KG1 (cell line): ENCODE results near the gene SIX3.

ENCODE experiments used
- DNase-seq: peaks from one replicate; lab custom pipeline; 2025; lab: John Stamatoyannopoulos, UW

SIX3 gene

DNA sequence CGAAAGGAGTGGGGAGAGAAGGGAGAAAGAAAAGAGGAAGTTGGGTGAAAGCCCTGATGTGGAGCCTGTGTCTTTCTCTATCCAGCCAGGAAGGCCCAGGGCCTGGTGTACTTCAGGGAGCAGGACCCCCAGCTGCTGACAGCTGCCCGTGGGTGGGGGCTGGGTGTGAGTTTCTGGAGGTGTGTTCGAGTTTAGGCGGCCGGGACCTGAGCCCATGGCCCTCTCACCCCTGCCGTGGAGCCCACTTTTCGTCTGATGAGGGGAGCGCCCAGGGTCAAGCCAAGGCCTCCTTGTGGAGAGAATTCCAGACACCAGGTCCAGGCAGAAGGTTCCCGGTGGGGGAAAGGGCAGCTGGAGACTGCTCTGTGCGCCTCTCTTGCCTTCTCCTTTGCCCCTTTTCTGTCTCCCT, 2.2 kb downstream of the SIX3 start:
- DNase-seq, result no peak

DNA sequence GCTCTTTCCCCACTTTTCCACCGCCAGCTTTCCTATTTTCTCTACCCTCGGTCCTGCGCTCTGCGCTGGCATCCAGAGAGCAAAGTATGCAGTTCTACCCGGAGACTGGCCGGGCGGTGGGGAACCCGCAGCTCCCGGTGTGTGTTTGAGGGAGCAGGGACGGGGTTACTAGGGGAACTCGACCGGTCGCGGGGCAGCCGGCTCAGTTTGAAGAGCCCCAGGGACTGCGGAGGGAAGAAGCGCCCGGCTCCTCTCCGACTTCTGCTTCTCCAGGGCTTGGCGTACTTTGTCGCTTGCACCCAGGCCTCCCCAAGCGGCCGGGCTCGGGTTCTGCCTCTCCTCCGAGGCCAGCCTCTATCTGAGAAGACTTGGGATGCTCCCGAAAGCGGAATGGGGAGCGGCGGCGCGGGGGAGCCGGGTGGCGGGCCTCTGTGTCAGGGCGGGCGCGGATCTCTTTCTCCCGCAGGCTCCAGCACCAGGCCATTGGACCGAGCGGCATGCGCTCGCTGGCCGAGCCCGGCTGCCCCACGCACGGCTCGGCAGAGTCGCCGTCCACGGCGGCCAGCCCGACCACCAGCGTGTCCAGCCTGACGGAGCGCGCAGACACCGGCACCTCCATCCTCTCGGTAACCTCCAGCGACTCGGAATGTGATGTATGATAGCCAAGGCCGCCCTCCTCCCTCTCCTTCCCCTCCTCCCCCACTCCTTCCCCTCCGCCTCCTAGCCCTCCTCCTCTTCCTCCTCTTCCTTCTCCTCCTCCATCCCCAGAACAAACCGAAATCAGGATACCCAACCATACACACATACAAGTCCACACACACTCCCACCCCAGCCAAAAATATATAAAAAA, 2.8 kb downstream of the SIX3 start:
- DNase-seq, result no peak

DNA sequence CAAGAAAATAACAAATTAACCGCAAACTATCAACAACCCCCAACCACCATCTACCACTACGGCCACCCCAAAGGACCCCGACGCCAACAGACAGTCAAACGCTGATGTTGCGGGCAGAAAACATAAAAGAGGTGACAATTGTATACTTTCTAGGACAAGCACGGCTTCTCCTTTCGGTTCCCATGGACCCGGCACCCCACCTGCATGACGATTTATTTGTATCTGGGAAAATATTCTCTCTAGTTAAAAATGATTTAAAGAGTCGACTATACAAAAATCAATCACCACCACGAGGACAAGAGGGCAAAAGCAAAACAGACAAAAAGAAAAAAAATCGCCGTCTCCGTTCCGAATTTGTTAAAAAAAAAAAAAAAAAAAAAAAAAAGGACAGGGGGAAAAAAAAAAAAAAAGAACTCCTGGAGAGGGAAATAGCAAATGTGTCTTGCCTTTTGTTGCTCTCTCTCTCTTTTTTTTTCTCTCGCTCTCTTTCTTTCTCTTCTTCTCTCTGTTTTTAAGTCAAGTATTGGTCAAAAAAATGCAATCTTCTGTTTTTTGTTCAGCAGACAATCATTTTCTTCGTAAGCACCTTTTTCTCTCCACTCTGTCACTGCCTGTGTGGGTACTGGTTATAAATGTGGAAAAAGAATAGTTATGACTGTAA, 3.6 kb downstream of the SIX3 start:
- DNase-seq, result no peak

DNA sequence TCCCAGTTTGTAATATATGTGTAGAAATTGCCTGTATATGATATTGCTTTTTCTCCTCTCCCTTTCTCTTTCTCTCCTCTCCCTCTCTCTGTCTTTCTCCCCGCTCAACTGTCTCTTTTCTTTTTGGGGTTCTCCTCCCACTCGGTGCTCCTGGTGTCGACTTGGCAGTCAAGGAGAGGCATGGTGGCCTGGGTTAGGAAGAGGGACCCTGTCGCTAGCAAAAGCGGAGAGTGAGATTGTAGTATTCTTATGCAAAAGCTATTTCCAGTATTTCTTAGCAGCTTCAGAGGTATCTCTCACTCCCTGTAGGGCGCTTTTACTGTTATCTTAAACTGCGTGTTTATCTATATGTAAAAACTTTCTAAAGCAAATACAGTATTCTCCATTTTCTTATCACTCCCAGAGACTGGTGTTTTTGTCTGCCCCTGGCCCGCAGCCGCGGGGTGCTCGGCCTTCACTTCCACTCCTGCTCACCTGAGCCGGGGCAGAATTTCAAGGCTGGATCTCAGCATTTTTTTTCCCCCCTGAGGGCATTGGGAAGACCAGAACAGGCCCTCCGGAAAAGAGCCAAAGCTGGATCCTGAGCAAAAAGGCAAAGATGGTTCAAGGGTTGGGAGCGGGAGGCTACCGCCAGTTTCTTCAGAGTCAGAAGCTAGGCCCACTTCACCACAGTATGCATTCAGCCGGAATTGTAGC, 4.3 kb downstream of the SIX3 start:
- DNase-seq, result no peak

DNA sequence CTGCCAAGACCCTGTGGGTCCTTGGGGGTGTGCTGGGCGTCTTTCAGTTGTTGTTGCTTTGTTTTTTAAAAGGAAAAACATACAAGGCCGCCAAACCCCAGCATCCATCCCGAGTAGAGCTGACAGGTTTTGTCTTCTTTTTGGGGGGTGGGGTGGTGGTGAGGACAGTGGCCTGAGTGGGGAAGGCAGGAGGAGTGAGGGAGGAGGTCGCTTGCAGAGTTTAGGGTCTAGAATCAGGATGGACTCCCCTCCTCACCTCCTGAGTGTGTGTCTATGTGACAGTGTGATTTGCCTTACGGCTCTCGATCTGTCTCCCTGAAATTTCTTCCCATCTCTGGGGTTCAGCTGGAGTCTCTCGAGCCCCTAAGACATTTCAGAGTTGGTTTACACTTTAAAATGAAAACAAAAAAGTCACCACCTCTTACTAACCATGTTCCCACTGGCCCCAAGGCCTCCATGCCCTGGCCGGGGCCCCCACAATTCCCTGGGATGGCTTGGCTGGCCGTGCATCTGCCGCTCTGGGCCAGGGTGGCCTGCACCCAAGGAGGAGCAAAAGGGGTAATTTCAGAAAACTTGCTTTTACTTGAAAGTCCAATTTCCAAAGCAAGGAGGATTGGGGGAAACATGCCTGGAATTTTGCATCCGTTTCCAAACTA, 5.0 kb downstream of the SIX3 start:
- no peak for DNase-seq

DNA sequence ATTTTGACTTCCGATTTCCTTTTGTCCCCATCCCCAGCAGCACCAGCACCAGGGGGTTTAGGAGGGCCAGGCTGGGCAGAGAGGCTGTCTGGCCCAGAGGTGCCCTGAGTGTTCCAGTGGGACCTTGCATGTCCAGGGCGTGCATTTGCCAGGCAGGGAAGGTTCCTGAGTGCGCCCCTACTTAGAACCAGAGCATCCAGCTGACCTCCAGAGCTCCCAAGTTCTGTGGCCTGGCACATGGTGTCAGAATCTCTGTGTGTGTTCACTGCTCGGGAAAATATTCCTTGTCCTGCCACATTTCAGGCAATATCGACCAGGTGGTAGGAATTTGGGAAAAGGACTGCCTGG, 5.5 kb downstream of the SIX3 start:
- no peak for DNase-seq

DNA sequence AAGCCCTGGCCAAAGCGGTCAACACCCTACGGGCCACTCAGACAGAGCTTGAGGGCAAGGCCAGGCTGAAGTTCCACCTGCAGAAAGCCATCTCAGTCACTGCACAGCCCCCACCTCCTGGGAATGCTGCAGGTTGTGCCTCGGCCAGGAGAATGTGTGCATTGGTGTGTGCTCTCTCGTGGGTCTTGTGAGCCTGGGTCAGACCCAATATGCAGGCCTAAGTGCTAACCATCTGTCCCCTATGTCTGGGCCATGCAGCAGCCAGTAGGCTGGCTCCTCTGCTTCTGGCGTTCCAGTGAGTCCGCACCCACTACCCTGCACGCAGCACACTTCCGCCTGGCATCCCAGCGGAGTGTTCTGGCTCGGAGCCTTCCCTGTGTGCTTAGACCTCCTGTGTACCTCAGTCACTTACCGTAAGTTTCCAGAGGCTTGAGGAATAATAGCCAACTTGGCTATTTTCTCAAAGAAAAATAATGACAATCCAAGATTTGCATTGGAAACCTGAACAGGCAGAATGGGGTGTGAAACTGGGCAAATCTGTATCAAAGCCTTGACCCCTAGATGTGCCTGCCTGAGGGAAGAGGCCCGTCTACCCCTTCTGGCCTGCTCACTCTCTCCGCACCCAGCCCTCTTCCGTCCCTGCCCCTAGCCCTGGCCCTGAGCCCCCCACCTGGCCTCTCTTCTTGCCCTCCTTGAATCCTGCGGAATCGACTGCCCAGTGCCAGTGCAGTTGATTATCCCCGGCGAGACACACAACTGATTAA, 7.2 kb downstream of the SIX3 start:
- no peak for DNase-seq

DNA sequence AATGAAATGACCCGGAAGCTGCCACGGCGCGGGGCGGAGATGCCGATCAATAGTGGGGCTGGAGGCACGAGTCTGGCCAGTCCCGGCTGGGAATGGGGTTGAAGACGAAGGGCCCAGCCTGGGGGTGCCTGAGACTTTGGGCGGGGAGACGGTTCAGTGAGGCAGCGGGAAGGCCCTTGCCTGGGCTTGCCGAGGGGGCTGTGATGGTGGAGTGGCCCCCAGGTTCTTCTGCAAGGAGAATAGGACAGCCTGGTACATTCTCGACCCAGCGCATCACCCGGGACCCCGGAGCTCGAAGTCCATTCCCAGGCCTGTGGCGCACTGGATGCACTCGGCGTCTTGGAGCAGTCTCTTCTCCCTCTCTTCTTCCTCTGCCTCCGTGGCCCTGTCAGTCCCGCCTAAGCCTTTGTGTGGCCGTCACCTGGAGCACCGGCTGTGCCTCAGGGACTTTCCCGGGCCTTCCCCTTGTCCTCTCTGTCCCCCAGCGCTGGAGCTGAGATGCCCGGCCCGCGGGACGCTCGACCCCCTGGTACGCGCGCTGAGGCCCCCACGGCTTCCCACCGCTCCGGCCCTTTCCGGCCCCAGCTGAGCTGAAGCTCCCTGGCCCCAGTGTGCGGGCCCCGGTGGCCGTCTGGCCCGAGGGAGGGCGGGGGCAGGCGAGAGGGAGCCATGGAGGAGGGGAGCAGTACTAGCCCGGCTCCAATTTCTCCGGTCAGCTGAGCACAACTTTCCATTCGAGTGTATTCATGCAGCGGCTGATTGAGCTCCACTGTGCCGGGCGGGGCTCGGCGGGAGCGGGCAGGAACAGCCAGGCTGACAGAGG, 8.0 kb downstream of the SIX3 start:
- DNase-seq, result no peak

DNA sequence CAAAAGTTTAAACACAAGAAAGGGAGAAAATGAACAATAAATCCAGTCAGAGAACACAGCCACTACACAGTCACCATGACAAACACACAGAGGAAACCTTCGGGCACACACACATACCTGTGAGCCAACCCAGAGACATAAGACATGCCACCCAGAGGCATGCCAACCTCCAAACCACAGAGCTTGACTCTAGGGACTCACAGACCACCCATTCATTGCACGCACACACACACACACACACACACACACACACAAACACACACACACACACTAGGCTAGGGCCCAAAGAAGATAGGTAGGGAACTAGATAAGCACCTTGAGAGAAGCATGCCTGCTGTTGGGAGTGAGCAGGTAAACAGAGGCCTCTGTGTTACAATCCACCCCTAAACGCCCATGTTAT, 9.1 kb downstream of the SIX3 start:
- no peak for DNase-seq

DNA sequence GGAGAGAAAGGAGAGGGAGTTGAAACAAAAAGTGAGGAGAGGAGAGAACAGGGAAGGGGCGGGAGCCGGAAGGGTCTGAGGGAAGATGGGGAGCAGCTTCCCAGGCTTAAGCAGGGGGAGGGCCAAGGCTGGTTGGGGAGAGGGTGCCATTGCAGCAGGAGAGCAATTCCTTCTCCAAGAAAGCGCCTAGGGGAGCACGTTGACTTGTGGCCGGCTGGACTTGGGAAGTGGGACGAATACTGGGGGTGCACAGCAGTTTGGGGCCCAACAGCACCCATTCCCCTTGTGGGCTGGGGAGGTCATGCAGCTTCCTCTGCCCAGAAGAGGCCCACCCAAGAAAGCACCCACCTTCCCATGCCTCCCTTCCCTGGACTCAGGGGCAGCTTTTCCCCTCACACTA, 9.6 kb downstream of the SIX3 start:
- DNase-seq, result no peak

DNA sequence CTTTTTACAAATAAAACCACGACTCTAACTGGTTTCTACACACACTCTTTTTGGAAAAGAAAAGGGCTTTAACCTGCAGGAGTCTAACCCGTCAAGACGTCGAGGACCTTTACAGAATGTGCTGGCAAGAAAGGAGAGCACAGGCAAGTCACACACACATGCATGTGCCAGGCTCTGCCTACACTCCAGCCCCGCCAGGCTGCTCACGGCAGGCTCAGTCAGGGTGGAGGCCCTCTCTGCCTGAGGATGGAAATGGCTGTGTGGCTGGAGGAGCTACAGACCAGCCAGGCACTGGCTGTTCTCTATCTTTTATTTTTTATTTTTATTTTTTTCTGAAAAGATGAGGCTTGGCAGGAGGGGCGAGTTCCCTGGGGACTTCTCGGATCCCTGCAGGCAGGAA, 10.2 kb downstream of the SIX3 start:
- DNase-seq, result no peak

DNA sequence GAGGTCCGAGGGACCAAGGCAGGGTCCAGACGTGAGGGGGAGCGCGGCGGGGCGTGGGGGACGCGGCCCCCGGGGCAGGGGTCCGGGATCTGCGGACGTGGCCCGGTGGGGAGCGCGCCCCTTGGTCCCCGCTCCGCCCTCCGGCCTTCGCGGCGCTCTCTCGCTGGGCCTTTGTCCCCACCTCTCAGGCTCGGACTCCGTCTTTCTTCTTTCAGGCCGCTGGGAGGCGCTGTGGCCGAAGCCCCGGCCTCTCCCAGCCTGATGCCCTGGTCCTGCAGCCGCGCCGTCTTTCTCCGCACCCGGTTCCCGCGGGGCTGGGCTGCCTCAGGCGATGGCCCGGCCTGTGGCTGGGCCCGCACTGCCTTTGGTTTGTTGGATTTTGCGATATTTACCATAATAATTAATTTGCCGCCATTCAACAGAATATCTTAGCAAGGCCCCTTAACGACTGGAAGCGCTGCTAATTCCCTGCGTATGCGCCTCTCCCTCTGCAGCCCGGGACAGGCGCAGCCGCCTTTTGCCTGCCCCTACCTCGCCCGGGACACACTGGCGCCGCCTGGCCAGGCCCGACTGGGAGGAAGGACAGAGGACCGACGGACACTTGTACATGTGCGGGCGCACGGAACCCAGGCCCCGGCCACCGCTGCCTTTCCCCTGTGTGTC, 10.8 kb downstream of the SIX3 start:
- no peak for DNase-seq

DNA sequence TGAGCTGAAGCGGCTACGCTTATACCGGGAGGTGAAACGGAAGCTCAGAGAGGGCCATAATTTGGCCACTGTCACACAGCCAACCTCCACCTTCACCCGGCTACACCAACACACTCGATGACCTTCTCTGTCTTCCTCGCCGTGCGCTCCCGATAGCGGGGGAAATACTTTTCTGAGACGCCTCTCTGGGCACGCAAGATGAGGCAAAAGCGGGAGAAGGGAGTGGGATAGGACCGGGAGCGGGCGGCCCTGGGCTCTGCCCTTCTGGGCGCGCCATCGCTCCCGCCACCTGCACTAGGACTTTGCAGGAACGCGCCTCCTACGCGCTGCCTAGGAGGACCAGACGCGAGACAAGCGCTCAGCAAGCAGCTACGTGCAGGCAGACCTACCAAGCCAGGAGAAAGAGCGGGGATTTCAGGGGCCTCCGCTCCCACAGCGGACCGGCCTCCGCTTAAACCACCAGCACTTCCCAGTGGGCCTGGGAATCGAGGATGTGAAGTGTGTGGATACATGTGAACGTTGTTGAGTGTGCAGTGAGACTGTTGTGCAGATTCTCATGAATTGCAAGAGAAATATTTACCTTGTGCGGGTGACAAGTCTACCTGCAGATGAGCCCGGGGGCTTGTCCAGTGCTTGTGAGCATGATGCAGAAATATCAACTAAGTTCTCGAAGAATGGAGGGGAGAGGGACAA, 11.4 kb downstream of the SIX3 start:
- DNase-seq, result no peak

DNA sequence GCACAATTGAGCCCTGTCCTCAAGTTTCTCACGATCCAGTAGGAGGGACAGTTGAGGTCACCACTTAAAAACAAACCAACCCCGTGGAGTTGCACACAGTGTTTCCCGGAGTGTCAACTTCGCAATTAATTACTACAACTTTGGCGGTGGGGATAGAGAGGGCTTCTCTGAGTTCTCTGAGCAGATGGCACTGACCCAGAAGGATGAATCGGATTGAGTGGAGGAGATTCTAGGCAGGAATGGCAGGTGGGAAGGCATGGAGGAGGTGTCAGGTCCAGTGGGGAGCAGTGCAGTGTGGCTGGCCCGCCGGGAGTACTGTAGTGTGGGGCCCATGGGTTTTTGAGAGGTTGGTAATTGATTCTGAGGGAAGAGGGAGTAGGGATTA, 12.0 kb downstream of the SIX3 start:
- DNase-seq, result no peak

DNA sequence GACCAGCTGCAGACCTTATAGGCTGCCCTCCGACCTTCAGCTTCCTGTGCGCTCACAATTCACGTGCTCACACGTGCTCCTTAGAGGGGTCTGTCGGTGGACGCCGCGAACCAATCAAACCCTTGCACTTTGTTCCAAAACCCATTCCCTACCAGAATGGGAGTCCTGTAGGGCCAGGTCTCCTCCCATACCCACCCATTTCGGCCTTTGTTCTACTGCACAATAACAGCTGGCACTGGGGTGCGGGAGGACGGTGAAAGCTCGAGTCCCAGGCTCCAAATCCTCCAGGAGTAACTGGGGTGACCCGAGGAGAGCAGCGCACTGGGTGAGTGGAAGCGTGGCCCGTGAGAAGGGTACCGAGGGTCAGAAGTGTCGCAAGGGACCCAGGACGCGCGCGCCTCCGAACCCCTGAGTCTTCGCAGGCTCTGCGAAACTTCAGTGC, 13.0 kb downstream of the SIX3 start:
- no peak for DNase-seq

DNA sequence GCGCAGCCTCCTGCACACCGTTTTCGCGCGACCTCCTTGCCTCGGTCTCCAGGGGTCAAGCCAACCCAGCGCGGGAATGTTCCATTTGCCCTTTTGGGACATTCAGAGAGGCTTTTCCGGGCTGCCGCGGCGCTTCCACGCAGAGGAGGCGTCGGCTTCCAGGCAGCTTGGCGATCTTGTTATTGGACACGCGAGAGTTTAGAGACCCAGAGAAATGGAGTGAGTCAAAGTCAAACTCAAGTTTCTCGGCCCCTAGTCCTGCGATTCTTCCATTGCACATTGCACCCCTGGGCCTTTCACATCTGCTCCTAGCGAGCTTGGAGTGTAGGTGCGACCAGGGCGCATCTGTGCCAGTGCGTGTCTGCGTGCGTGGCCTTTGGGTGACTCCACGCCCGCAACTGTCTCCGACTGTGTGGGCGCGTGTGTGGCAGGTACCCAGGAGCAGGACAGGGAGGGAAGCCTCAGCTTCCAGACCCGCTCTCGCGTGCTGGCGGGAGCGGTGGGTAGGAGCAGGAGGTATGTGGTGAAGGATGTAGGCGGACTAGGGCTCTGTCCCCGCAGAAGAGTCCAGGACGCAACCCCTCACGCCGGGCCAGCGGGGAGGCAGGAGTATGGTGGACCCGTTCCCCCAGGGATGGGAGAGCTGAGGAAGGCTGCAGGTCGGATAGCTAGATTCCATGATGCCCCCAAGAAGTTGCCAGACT, 13.5 kb downstream of the SIX3 start:
- DNase-seq, result no peak

DNA sequence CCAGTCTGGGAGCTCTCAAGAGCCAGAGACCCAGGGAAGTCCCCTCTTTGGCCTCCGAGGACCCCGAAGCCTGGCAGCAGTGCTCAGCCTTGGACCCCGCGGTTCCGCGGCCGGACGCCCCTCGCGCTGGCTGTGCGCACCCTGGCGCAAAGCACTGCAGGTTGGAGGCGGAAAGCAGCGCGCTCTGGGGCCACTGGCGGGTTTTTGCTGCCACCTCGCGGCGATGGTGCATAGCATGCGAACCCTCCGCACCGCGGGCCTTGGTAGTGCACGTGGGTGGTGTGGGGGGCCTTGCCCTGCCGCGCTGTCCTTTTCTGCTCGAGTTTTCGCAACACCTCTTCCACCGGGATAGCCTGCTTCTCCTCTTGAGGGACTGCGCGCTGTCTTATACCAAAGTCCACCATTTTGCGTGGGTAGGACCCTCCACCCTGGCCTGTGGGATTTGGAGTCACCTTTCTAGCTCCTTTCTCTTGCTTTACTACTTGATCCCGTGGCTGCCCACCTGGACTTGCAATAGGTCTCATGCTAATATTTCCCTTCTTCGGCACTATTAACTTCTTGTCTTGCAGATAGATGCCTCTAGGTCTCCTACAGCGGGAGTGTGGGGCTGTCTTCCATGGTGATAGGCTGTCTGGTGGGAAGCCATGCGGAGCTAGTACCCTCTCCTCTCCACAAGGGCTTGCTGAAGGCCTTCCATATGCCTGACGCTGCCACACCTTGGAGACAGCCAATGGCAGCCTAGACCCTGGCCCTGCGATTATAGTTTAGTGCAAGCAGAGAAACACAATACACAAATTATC, 14.3 kb downstream of the SIX3 start:
- no peak for DNase-seq

DNA sequence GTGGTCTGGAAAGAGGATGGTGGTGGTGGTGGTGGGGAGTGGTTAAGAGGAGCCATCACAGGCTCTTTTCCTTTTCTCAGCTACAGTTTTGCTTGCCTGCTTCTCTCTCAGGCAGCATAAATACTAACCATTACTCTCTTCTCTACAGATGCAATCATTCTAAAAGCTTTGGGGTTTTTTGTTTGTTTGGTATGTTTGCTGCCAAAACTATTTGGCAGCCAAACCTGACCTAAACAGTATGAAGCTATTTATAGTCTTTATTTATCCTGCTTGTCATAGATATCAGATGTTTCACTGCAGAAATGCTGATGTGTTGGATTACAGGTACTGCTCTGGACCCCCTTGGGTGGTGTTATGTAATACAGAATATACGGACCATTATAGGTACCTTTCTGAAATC, 15.3 kb downstream of the SIX3 start:
- no peak for DNase-seq
